Erythroblast (primary cell): ENCODE data around the gene OGDH.

Source experiments
- DNase-seq, 2 experiments: peaks; one replicate each; lab custom pipeline; 2025; lab: John Stamatoyannopoulos, UW
- GATA1 ChIP-seq: IDR thresholded peaks from 2 replicates; pipeline ENCODE4 v1.6.1; 2011; ENCODE audit warnings: low read depth, mild to moderate bottlenecking, control low read depth, low read length, moderate library complexity
- POLR2A ChIP-seq: IDR thresholded peaks from 2 replicates; pipeline ENCODE4 v1.6.1; 2011; ENCODE audit warnings: mild to moderate bottlenecking, low read length

OGDH gene

DNA sequence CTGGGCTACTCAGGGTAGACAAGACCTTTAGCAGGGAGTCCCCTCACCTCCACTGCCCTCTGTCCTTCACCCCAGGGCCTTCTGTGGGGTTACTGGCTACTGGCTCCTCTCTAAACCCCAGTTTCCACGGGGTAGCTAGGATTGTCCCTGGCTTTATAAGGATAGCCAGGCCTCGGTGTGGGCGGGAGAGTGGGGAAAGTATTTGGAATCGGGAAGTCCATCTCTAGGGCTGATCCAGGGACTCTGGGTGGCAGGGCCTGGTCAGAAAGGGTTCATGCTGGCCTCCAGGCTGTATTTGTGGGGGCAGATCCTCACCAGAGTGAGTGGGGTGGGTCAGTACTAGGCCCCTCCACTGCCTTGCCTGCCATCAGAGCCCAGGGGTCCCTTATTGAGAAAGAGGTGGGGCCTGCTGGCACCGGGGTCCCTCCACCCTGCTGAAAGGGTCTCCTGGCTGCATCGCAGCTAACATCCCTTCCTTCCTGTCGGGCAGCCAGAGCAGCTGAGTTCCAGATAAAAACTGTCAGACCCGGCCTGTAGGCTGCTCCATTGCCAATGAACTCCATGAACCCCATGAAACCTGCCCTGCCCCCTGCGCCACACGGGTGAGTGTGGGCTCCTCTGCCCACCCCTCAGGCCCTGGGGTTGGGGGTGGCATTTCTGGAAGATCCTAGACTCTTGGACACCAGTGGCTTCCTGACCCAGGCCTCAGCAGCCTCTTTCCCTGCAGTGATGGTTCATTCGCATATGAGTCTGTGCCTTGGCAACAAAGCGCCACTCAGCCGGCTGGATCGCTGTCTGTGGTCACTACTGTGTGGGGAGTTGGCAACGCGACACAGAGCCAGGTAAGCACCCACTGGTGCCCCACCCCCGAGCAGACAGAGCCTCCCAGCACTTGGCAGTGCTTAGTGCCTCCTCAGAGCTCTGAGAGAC, 149.5 kb downstream of the OGDH start:
- TF ChIP-seq POLR2A (no peak), GATA1 (no peak)
- DNase-seq = no peak

- DNase-seq = no peak
- no peak for TF ChIP-seq GATA1
- no peak for TF ChIP-seq POLR2A
These were observed 150.5 kb downstream of the OGDH start for GRCh38 chr7:44756904-44757303.

DNA sequence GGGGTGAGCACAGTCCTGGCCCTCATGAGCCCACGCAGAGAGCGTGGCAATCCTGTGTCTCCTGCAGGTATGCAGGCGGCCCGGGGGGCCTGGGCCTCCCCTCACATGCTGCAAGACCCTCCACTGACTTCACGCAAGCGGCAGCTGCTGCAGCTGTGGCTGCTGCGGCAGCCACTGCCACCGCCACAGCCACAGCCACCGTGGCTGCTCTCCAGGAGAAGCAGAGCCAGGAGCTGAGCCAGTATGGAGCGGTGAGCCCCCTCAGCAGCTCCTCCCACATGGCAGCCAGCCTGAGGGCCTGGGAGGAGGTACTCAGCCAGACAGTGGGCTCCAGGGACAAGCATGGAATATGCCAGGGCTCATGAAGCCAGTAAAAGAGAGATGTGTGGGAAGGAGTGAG, 150.9 kb downstream of the OGDH start:
- no peak for DNase-seq
- TF ChIP-seq POLR2A = no peak

DNA sequence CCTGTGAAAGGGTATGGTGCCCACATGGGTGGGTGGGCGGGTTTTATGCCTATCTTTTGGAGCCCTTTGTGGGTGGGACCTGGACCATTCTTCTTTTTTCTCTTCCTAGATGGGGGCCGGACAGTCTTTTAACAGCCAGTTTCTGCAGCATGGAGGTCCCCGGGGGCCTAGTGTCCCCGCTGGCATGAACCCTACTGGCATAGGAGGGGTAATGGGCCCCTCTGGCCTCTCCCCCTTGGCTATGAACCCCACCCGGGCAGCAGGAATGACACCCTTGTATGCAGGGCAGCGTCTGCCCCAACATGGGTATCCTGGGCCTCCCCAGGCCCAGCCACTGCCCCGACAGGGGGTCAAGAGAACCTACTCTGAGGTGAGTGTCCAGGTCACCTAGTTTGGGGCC, 151.3 kb downstream of the OGDH start:
- TF ChIP-seq GATA1 = no peak
- no peak for TF ChIP-seq POLR2A
- DNase-seq = no peak
